NB4 (cell line): ENCODE data around the gene TGM6.

Experiments
- DNase-seq: peaks from one replicate; pipeline ENCODE4 v3.0.0; 2010; ENCODE audit warnings: low read depth
- H3K4me3 ChIP-seq: one replicate; pipeline ENCODE4 v1.5.1; 2011; ENCODE audit warnings: mild to moderate bottlenecking, low read depth, low read length, moderate library complexity
- MYC ChIP-seq: IDR thresholded peaks from 2 replicates; pipeline ENCODE4 v1.6.1; 2011; ENCODE audit warnings: low read depth, low read length
- POLR2A ChIP-seq: IDR thresholded peaks from 2 replicates; pipeline ENCODE4 v1.6.1; 2011; ENCODE audit warnings: mild to moderate bottlenecking; ENCODE audit not compliant: insufficient read length; ENCODE audit errors: extremely low read depth
- TF ChIP-seq, protein P1 (sequence below): IDR thresholded peaks from 2 replicates; pipeline ENCODE4 v1.6.1; 2011; ENCODE audit warnings: low read depth, low read length
- TF ChIP-seq, protein P2 (sequence below): IDR thresholded peaks from one replicate; pipeline ENCODE4 v1.5.1; 2012; ENCODE audit warnings: low read depth, low read length

The TGM6 gene

GRCh38 chr20:2459981-2460751 is 79.5 kb downstream of the TGM6 start:
- TF ChIP-seq, protein P1, sequence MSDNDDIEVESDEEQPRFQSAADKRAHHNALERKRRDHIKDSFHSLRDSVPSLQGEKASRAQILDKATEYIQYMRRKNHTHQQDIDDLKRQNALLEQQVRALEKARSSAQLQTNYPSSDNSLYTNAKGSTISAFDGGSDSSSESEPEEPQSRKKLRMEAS = no peak
- no peak for TF ChIP-seq POLR2A
- TF ChIP-seq, protein P2, sequence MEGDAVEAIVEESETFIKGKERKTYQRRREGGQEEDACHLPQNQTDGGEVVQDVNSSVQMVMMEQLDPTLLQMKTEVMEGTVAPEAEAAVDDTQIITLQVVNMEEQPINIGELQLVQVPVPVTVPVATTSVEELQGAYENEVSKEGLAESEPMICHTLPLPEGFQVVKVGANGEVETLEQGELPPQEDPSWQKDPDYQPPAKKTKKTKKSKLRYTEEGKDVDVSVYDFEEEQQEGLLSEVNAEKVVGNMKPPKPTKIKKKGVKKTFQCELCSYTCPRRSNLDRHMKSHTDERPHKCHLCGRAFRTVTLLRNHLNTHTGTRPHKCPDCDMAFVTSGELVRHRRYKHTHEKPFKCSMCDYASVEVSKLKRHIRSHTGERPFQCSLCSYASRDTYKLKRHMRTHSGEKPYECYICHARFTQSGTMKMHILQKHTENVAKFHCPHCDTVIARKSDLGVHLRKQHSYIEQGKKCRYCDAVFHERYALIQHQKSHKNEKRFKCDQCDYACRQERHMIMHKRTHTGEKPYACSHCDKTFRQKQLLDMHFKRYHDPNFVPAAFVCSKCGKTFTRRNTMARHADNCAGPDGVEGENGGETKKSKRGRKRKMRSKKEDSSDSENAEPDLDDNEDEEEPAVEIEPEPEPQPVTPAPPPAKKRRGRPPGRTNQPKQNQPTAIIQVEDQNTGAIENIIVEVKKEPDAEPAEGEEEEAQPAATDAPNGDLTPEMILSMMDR = no peak
- TF ChIP-seq MYC = no peak
- no peak for DNase-seq
- H3K4me3 ChIP-seq = no peak overlapping the region

DNA sequence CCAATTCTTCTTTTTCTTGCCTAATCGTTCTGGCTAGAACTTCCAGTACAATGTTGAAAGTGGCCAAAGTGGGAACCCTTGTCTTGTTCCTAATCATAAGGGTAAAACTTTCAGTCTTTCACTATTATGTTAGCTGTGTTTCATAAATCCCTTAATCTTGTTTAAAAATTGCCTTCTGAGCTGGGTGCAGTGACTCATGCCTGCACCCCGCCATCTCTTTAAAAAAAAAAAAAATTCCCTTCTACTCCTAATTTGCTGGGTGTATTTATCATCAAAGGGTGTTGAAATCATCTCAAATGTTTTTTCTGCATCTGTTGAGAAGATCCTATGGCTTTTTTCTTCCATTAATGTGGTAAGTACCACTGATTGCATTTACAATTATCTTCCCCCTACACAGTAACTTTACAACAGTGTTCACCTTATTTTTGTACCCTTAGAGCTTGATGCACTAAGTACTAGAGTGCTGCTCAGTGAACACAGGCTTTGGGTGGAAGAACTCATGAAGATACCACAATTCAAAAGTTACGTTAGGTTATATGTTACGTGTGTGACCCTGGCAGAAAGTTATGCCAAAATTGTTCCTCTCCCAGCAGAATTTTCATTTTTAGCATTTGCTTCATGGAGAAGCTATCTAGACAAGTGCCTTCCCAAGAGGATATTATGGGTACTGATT is 80.2 kb downstream of the TGM6 start:
- TF ChIP-seq, protein P1 = no peak
- TF ChIP-seq, protein P2 = no peak
- no peak for TF ChIP-seq MYC
- TF ChIP-seq POLR2A = no peak
- no peak for DNase-seq
- H3K4me3 ChIP-seq = no peak overlapping the region

DNA sequence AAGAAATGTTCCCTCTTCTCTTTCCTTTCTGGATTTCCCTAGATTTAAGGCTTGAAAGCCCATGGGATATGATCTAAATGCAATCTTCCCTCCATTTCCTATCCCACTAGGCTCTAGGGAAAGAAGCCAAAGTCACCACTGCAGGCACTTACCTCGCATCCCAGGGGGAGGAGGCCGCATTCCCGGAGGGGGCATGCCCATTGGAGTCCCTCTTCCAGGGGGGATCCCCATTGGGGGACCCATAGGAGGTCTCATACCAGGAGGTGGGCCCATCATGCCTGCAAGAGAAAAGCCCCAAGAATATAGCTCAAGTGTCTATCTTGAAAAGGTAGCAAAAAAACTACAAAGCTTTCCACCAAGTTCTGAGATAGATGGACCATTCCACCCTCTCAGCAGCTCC is 81.8 kb downstream of the TGM6 start:
- H3K4me3 ChIP-seq = no peak overlapping the region
- DNase-seq = no peak
- TF ChIP-seq, protein P1 = no peak
- TF ChIP-seq, protein P2 = no peak
- TF ChIP-seq POLR2A = no peak
- TF ChIP-seq MYC = no peak

- TF ChIP-seq, protein P2 = no peak
- TF ChIP-seq POLR2A = no peak
- no peak for TF ChIP-seq MYC
- TF ChIP-seq, protein P1 = no peak
- no peak for DNase-seq
- no peak overlapping the region for H3K4me3 ChIP-seq
Measured at GRCh38 chr20:2463616-2464365, 83.1 kb downstream of the TGM6 start.

- DNase-seq = peak; percentile 17
- no peak overlapping the region for H3K4me3 ChIP-seq
- TF ChIP-seq POLR2A = no peak
- TF ChIP-seq, protein P1 = no peak
Measured at GRCh38 chr20:2465100-2465499, 84.4 kb downstream of the TGM6 start.
